Upper lobe of left lung (tissue), 6 donors: ENCODE data around the gene SLC49A3. TPM values are rescaled to one million over a fixed set of nuclear protein-coding genes. Genes with fewer than 3 reads are reported as not detected.

Experiments used
- ATAC-seq, 2 donors: fragments of 200-7000 bp; cut with Tn5 transposase; one replicate each; pipeline ENCODE4 v1.9.1; 2022; ENCODE audit warnings: mild to moderate bottlenecking in 2 of 2, moderate library complexity in 2 of 2; ENCODE audit not compliant: low FRiP score in 2 of 2
- DNase-seq, 2 donors: peaks; one replicate each; pipeline ENCODE4 v3.0.0-alpha.2; 2019 to 2020
- H3K27ac ChIP-seq, 4 donors: fragments of 200-600 bp; sonication (generic); one replicate each; pipeline ENCODE4 v1.5.1; 2016 to 2019
- H3K27me3 ChIP-seq, 4 donors: fragments of 200-600 bp; sonication (generic); one replicate each; pipeline ENCODE4 v1.5.1; 2017 to 2019
- H3K36me3 ChIP-seq, 4 donors: fragments of 200-600 bp; sonication (generic); one replicate each; pipeline ENCODE4 v1.5.1; 2016 to 2019
- H3K4me1 ChIP-seq, 4 donors: fragments of 200-600 bp; sonication (generic); one replicate each; pipeline ENCODE4 v1.5.1; 2018 to 2019
- H3K4me3 ChIP-seq, 4 donors: fragments of 200-600 bp; sonication (generic); one replicate each; pipeline ENCODE4 v1.5.1; 2017 to 2019; ENCODE audit warnings: mild to moderate bottlenecking in 2 of 4, moderate library complexity in 1 of 4
- H3K9me3 ChIP-seq, 4 donors: fragments of 200-600 bp; sonication (generic); one replicate each; pipeline ENCODE4 v1.5.1; 2018 to 2019
- CTCF ChIP-seq, 6 experiments: fragments of 450-650 bp in 4 of 6; fragments of 200-600 bp in 2 of 6; sonication (generic) in 2 of 6; IDR thresholded peaks; one replicate each; pipeline ENCODE4 v1.5.1; 2016 to 2019; ENCODE audit warnings: antibody characterized with exemption in 6 of 6
- EP300 ChIP-seq, 4 donors: sonication (generic); formaldehyde crosslinking; IDR thresholded peaks; one replicate each; pipeline ENCODE4 v1.5.1; 2017; ENCODE audit warnings: antibody characterized with exemption in 4 of 4, control low read depth in 2 of 4
- POLR2A ChIP-seq, 4 donors: fragments of 450-650 bp; IDR thresholded peaks; one replicate each; pipeline ENCODE4 v1.5.1; 2016 to 2017; ENCODE audit warnings: antibody characterized with exemption in 4 of 4, mild to moderate bottlenecking in 2 of 4
- POLR2AphosphoS5 ChIP-seq, 2 donors: sonication (generic); formaldehyde crosslinking; IDR thresholded peaks; one replicate each; pipeline ENCODE4 v1.5.1; 2017; ENCODE audit warnings: antibody characterized with exemption in 2 of 2
- WGBS, 2 donors: methylation state at CpG; one replicate each; pipeline ENCODE4 v1.1.5; 2017 to 2018; 5-methylcytosine and 5-hydroxymethylcytosine counted together
- total RNA-seq, 6 donors: library from RNA; depleted of rRNA in 4 of 6; stranded (reverse); fragments of >200 nt in 4 of 6; gene quantifications; one replicate each; pipeline versions ENCODE4 v1.1.0 to v1.2.1, GENCODE V29; 2016 to 2021
- donor health status: DM: no; HTN: no; CAD: no; lungs with moderate emphysema.
- donor health status: DM: no; HTN: yes; CAD: no; lungs with severe emphysema.

SLC49A3 gene
- total RNA-seq, 6 donors from 2014 or later = 12.2 to 65.0 (median 32.3) TPM

- no peaks in the 10 kb centered on the region for H3K9me3 ChIP-seq
- DNase-seq (peak; percentile 72 to 75), ATAC-seq (no peak)
- 64 to 70% methylated on average over 2 to 10 of the region's 19 CpGs for WGBS, 2 donors
- TF ChIP-seq CTCF (IDR thresholded peaks at IDR 0.05) (peak; percentile 50 to 77 (median 70)), POLR2AphosphoS5 (IDR thresholded peaks at IDR 0.05) (no peak)
- peaks cover 0 to 5% (median 0%) of the 10 kb centered on the region in 4 donors for H3K36me3 ChIP-seq
- peaks cover 42 to 66% (median 48%) of the 10 kb centered on the region in 4 donors for H3K4me1 ChIP-seq
- no peak overlapping the region for H3K4me3 ChIP-seq
- peak overlapping the region in 1 of 4 donors; percentile 19 for H3K27ac ChIP-seq
- H3K27me3 ChIP-seq = no peaks in the 10 kb centered on the region
Measured at GRCh38 chr4:683982-684622, 4.8 kb downstream of the SLC49A3 start.

- no peak overlapping the region for H3K4me3 ChIP-seq
Measured at GRCh38 chr4:683247-683897, 5.6 kb downstream of the SLC49A3 start.

GRCh38 chr4:682490-683172 is 6.3 kb downstream of the SLC49A3 start:
- Histone ChIP-seq H3K9me3 (no peaks in the 10 kb centered on the region), H3K27me3 (no peaks in the 10 kb centered on the region), H3K27ac (no peak overlapping the region), H3K4me3 (no peak overlapping the region), H3K4me1 (peaks cover 32 to 51% (median 37%) of the 10 kb centered on the region in 4 donors), H3K36me3 (peaks cover 0 to 5% (median 0%) of the 10 kb centered on the region in 4 donors)
- ATAC-seq (no peak), DNase-seq (peak in 1 of 2 donors; percentile 71)
- TF ChIP-seq EP300 (IDR thresholded peaks at IDR 0.05) = no peak
- no peak for TF ChIP-seq POLR2A (IDR thresholded peaks at IDR 0.05)
- 90 to 96% methylated on average over 9 to 21 of the region's 23 CpGs for whole genome bisulfite sequencing, 2 donors

More at GRCh38 chr4:683247-683897, 5.6 kb downstream of the SLC49A3 start:
- no peaks in the 10 kb centered on the region for H3K27me3 ChIP-seq
- no peak for ATAC-seq
- H3K27ac ChIP-seq = peak overlapping the region in 2 of 4 donors; percentile 19
- peak in 1 of 2 donors; percentile 58 for DNase-seq
- TF ChIP-seq EP300 (IDR thresholded peaks at IDR 0.05) (no peak), POLR2AphosphoS5 (IDR thresholded peaks at IDR 0.05) (no peak), CTCF (IDR thresholded peaks at IDR 0.05) (no peak), POLR2A (IDR thresholded peaks at IDR 0.05) (no peak)
- H3K4me1 ChIP-seq = peaks cover 39 to 59% (median 44%) of the 10 kb centered on the region in 4 donors
- WGBS, 2 donors = 73 to 81% methylated on average over 16 to 23 of the region's 25 CpGs
- H3K36me3 ChIP-seq = peaks cover 0 to 5% (median 0%) of the 10 kb centered on the region in 4 donors
- no peaks in the 10 kb centered on the region for H3K9me3 ChIP-seq

GRCh38 chr4:681736-682451 is 7.1 kb downstream of the SLC49A3 start:
- 89% methylated on average over 35 of the region's 58 CpGs; no CpG with 5 or more reads in 1 of the 2 donors for WGBS, 2 donors
- no peak for TF ChIP-seq POLR2AphosphoS5 (IDR thresholded peaks at IDR 0.05)
- TF ChIP-seq CTCF (IDR thresholded peaks at IDR 0.05) = no peak
- no peak for TF ChIP-seq POLR2A (IDR thresholded peaks at IDR 0.05)
- no peak for TF ChIP-seq EP300 (IDR thresholded peaks at IDR 0.05)
- Histone ChIP-seq H3K36me3 (peaks cover 0 to 5% (median 0%) of the 10 kb centered on the region in 4 donors), H3K4me3 (peak overlapping the region in 3 of 4 donors; percentile 29 to 56 (median 31)), H3K27me3 (no peaks in the 10 kb centered on the region), H3K27ac (no peak overlapping the region), H3K4me1 (peaks cover 24 to 44% (median 30%) of the 10 kb centered on the region in 4 donors), H3K9me3 (no peaks in the 10 kb centered on the region)
- ATAC-seq = no peak
- DNase-seq = peak; percentile 56 to 92
